DMS153 treated with DMSO at 0.1 percent for 48 hours (cell line): ENCODE measurements around the gene NELFB.

Experiments
- DNase-seq: peaks from one replicate; lab custom pipeline; 2025; ENCODE audit not compliant: unreplicated experiment; lab: John Stamatoyannopoulos, UW

NELFB gene

GRCh38 chr9:137267933-137268355 is 12.8 kb downstream of the NELFB start:
- no peak for DNase-seq

GRCh38 chr9:137268538-137269201 is 13.5 kb downstream of the NELFB start:
- no peak for DNase-seq

GRCh38 chr9:137269231-137269772 is 14.2 kb downstream of the NELFB start:
- peak; percentile 38 for DNase-seq

- no peak for DNase-seq
Observed at GRCh38 chr9:137270929-137271695, 16.0 kb downstream of the NELFB start.

- no peak for DNase-seq
Observed at GRCh38 chr9:137271696-137272076, 16.6 kb downstream of the NELFB start.

- no peak for DNase-seq
Observed at GRCh38 chr9:137272241-137273094, 17.3 kb downstream of the NELFB start.

- no peak for DNase-seq
Observed at GRCh38 chr9:137273095-137273490, 18.0 kb downstream of the NELFB start.

GRCh38 chr9:137273611-137274320 is 18.6 kb downstream of the NELFB start:
- no peak for DNase-seq

GRCh38 chr9:137275203-137275587 is 20.1 kb downstream of the NELFB start:
- DNase-seq, result no peak

GRCh38 chr9:137275588-137276472 is 20.7 kb downstream of the NELFB start:
- DNase-seq, result no peak

- DNase-seq, result no peak
Observed at GRCh38 chr9:137276473-137277328, 21.6 kb downstream of the NELFB start.

- DNase-seq, result no peak
Observed at GRCh38 chr9:137277329-137278041, 22.4 kb downstream of the NELFB start, which contains the start of gene TOR4A. Gene TOR4A (plus strand): TSS chr9:137277726. CDS start chr9:137278690, 964 bp downstream.

- DNase-seq, result no peak
Observed at GRCh38 chr9:137278061-137278701, 23.1 kb downstream of the NELFB start.

GRCh38 chr9:137278721-137279711 is 23.9 kb downstream of the NELFB start:
- DNase-seq, result no peak

GRCh38 chr9:137279741-137280473 is 24.8 kb downstream of the NELFB start:
- no peak for DNase-seq
